Loucy (cell line): ENCODE results near the gene CREB3L4.

Experiments
- H2AFZ ChIP-seq: fragments of 200-600 bp; sonication (generic); 2 replicates; pipeline ENCODE4 v1.6.0; 2016; ENCODE audit warnings: antibody characterized with exemption, mild to moderate bottlenecking, low read length, moderate library complexity
- H3F3A ChIP-seq: fragments of 200-600 bp; 2 replicates; pipeline ENCODE4 v1.6.0; 2016; ENCODE audit warnings: antibody characterized with exemption, low read depth, mild to moderate bottlenecking
- H3K27me3 ChIP-seq: fragments of 200-600 bp; sonication (generic); 2 replicates; pipeline ENCODE4 v1.6.1; 2014; ENCODE audit warnings: low read length, mild to moderate bottlenecking; ENCODE audit not compliant: insufficient read depth, poor library complexity, severe bottlenecking
- H3K36me3 ChIP-seq: fragments of 200-600 bp; sonication (generic); 2 replicates; pipeline ENCODE4 v1.6.1; 2016; ENCODE audit warnings: low read length; ENCODE audit not compliant: insufficient read depth
- H3K4me1 ChIP-seq: fragments of 200-600 bp; sonication (generic); 2 replicates; pipeline ENCODE4 v1.5.1; 2014; ENCODE audit warnings: low read length, mild to moderate bottlenecking; ENCODE audit not compliant: insufficient read depth, poor library complexity, severe bottlenecking
- H3K4me2 ChIP-seq: fragments of 200-600 bp; sonication (generic); 2 replicates; pipeline ENCODE4 v1.6.0; 2014; ENCODE audit warnings: antibody characterized with exemption, low read length, low read depth, mild to moderate bottlenecking; ENCODE audit not compliant: poor library complexity, severe bottlenecking
- H3K4me3 ChIP-seq: fragments of 200-600 bp; sonication (generic); 2 replicates; pipeline ENCODE4 v1.5.1; 2014; ENCODE audit warnings: low read length, mild to moderate bottlenecking, mixed read lengths; ENCODE audit not compliant: poor library complexity, severe bottlenecking
- H3K79me2 ChIP-seq: fragments of 200-600 bp; sonication (generic); 2 replicates; pipeline ENCODE4 v1.6.1; 2014; ENCODE audit warnings: low read length; ENCODE audit not compliant: insufficient read depth
- H3K9ac ChIP-seq: fragments of 200-600 bp; sonication (generic); 2 replicates; pipeline ENCODE4 v1.6.0; 2014; ENCODE audit warnings: mild to moderate bottlenecking, low read depth, low read length, moderate library complexity; ENCODE audit not compliant: poor library complexity, severe bottlenecking
- H3K9me2 ChIP-seq: fragments of 200-600 bp; sonication (generic); replicated peaks from 2 replicates; pipeline ENCODE4 v1.6.1; 2016; ENCODE audit warnings: low read depth, low read length, mixed read lengths
- H3K9me3 ChIP-seq: fragments of 200-600 bp; sonication (generic); 2 replicates; pipeline ENCODE4 v1.6.1; 2014; ENCODE audit warnings: mild to moderate bottlenecking, antibody characterized with exemption, low read length, low read depth; ENCODE audit not compliant: insufficient read depth
- H4K20me1 ChIP-seq: fragments of 200-600 bp; sonication (generic); 2 replicates; pipeline ENCODE4 v1.6.0; 2014; ENCODE audit warnings: antibody characterized with exemption, low read length, mild to moderate bottlenecking; ENCODE audit not compliant: insufficient read depth, poor library complexity, severe bottlenecking
- EZH2phosphoT487 ChIP-seq: fragments of 200-600 bp; IDR thresholded peaks from 2 replicates; pipeline ENCODE4 v1.6.1; 2018; ENCODE audit warnings: antibody characterized with exemption, mild to moderate bottlenecking, moderate library complexity, borderline replicate concordance
- TF ChIP-seq, protein P1 (sequence below): fragments of 200-600 bp; sonication (generic); conservative IDR thresholded peaks from 2 replicates; pipeline ENCODE4 v1.5.1; 2014; ENCODE audit warnings: mild to moderate bottlenecking, antibody characterized with exemption, low read length

CREB3L4 gene

DNA sequence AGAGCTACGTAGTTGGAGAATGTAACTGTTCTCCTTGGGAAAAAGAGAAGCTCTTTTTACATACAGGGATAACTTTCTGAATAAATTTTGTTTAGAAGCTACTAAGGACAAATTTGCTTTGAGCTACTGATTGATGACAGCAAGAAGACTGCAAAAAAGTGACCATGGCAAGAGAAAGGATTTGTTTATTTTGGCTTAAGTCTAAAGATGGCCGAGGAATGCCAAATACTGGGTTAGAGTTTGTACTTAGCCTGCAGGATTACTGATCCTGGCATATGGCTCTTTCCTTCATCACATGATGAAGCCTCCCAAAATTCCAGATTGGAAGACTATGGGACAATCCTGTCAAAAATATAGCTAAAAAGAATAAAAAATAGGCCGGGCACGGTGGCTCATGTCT is 51.6 kb downstream of the CREB3L4 start:
- Histone ChIP-seq H3K4me2 (no peak overlapping the region), H3K4me1 (no peaks in the 10 kb centered on the region), H3F3A (no peaks in the 10 kb centered on the region), H3K4me3 (no peak overlapping the region), H3K9me3 (no peaks in the 10 kb centered on the region), H3K36me3 (no peaks in the 10 kb centered on the region), H3K9ac (no peak overlapping the region), H3K27me3 (no peaks in the 10 kb centered on the region), H2AFZ (no peak overlapping the region), H4K20me1 (no peaks in the 10 kb centered on the region), H3K79me2 (no peaks in the 10 kb centered on the region), H3K9me2 (no peaks in the 10 kb centered on the region)
- TF ChIP-seq, protein P1, sequence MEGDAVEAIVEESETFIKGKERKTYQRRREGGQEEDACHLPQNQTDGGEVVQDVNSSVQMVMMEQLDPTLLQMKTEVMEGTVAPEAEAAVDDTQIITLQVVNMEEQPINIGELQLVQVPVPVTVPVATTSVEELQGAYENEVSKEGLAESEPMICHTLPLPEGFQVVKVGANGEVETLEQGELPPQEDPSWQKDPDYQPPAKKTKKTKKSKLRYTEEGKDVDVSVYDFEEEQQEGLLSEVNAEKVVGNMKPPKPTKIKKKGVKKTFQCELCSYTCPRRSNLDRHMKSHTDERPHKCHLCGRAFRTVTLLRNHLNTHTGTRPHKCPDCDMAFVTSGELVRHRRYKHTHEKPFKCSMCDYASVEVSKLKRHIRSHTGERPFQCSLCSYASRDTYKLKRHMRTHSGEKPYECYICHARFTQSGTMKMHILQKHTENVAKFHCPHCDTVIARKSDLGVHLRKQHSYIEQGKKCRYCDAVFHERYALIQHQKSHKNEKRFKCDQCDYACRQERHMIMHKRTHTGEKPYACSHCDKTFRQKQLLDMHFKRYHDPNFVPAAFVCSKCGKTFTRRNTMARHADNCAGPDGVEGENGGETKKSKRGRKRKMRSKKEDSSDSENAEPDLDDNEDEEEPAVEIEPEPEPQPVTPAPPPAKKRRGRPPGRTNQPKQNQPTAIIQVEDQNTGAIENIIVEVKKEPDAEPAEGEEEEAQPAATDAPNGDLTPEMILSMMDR, result no peak
- no peak for TF ChIP-seq EZH2phosphoT487

DNA sequence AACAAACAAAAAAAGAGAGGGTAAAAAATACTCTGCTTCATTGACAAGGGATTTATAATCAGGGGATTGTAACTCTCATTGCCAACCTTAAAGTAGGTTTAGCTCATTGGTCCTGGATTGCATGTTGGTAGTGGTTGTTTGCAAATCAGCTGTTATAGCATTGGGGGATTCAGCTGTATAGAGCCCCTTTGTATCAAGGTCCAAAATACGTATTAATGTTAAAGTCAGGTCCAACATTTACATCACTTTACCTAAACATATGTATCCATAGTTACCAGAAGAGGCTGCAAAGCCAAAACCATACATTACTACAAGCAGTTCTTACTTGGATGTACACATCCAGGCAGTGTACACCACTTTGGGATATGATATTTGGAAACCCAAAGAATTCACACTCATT is 52.2 kb downstream of the CREB3L4 start:
- Histone ChIP-seq H3F3A (no peaks in the 10 kb centered on the region), H2AFZ (no peak overlapping the region), H3K36me3 (no peaks in the 10 kb centered on the region), H3K79me2 (no peaks in the 10 kb centered on the region), H4K20me1 (no peaks in the 10 kb centered on the region), H3K9me3 (no peaks in the 10 kb centered on the region), H3K9ac (no peak overlapping the region), H3K27me3 (no peaks in the 10 kb centered on the region), H3K9me2 (no peaks in the 10 kb centered on the region), H3K4me1 (no peaks in the 10 kb centered on the region), H3K4me3 (no peak overlapping the region), H3K4me2 (no peak overlapping the region)
- TF ChIP-seq, protein P1, result no peak
- TF ChIP-seq EZH2phosphoT487, result no peak
